HG02884 (cell line): ENCODE data around the gene ATP5ME.

Experiments used
- ATAC-seq: cut with Tn5 transposase; IDR thresholded peaks from one replicate; pipeline ENCODE4 v1.9.1; 2021; ENCODE audit warnings: mild to moderate bottlenecking, moderate library complexity; ENCODE audit not compliant: unreplicated experiment

Gene ATP5ME

DNA sequence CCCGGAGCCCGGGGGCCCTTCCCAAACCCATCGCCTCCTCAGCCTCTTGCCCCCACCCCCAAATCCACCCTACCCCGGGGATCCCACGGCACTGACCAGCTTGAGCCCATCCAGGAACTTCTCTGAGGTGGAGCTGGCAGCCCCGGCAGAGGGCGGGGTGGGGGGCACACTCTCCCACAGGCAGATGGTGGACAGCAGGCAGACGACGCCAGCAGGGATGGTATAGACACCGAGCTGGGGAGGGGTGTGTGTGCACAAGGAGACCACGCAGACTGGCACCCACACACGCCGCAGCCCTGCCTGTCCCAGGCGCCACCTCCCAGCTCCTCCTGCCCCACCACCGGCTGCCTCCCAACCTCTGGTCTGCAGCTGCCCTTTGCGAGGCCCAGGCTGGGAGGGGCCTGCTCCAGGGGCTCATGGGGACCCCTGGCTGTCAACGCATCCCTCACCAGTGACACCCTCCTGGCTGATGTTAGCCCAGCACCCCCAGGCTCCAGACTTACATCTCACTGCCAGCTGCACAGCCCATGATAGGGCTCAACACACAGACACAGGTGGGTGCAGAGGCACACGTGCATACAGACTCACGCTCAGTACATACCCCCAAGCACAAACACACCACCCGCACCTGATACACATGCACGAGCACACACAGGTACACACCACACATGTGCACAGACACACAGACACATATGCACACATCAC is 10.7 kb upstream of the ATP5ME start:
- ATAC-seq = no peak

DNA sequence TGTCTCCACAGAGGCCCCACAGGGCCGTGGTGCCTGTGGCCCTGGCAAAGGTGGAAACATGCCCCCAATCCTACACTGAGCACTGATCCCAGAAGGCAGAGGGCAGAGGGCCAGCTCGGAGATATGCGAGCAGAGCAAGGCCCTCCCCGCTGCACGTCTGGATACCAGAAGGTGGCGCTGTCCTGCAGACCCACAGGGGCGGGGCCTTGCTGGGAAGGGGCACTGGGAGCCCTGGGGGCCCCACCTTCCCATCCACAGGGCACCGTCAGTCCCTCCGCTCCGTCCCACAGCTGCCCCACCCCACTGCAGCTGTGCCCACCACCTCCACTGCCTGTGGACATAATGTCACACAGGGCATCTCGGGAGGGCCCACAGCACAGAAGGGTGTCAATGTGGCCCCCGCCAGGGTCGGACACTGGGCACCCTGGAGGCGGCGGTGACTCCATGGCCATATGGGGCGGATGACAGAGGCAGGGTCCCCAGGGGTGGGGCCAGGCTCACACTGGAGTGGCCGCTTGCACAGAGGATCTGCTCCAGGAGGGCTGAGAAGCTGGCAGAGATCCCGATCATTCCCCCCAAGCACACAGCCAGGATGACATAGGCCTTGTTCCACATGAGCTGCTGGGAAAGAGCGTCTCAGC is 10.0 kb upstream of the ATP5ME start:
- no peak for ATAC-seq

DNA sequence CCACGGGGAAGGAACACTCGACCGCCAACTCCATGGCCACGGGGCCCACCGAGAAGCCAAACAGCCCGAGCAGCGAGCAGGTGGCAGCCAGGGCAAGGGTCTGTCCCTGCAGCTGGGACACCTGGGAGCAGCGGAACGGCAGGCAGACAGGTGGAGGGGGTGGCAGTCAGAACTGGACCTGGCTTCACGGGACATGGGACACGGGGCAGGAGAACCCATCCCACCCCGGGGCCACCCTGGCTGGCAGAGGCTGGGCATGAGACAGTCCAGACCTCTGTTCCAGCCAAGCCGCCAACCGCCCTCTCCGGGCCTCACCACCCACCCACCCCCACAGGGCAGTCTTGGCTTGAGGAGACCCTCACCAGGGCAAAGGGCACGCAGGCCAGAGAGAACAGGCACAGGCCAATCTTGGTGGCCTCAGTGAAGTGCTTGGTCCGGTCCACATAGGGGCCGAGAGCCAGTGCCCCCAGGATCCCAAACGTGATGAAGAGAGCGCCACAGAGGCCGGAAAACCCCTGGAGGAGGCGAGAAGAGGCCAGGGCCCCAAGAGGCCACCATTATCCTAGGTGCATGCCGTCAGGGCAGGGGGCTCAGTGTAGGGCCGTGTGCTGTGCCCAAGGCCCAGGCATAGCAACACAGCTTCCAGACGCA is 9.3 kb upstream of the ATP5ME start:
- ATAC-seq = no peak

DNA sequence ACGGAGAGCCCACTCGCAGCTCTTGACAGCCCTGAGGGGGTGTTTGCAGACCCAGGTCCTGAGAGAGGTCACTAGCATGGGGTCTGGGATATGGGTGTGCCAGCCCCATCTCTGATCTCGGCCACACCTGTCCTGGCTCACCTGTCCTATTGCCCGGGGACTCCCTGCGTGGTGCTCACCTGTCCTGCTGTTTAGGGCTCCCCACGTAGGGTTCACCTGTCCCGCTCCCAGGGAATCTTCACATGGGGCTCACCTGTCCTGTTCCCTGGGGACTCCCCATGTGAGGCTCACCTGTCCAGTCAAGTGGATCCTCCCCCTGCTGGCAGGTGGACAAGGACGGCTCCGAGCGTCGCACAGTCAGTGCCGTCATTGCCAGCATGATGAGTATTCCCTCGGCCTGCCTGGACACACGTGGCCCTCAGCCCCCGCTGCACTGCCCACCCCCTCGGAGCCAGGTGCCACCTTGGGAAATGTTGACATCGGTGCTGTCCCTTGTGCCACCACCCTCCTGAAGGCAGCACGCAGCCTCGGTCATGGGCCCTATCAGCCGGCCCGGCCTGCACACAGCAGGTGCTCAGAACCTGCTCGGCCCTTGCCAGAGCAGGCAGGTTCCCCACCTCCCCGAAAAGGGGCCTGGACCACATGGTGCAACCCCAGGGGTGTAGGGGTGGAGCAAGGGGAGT is 8.6 kb upstream of the ATP5ME start:
- ATAC-seq = no peak

DNA sequence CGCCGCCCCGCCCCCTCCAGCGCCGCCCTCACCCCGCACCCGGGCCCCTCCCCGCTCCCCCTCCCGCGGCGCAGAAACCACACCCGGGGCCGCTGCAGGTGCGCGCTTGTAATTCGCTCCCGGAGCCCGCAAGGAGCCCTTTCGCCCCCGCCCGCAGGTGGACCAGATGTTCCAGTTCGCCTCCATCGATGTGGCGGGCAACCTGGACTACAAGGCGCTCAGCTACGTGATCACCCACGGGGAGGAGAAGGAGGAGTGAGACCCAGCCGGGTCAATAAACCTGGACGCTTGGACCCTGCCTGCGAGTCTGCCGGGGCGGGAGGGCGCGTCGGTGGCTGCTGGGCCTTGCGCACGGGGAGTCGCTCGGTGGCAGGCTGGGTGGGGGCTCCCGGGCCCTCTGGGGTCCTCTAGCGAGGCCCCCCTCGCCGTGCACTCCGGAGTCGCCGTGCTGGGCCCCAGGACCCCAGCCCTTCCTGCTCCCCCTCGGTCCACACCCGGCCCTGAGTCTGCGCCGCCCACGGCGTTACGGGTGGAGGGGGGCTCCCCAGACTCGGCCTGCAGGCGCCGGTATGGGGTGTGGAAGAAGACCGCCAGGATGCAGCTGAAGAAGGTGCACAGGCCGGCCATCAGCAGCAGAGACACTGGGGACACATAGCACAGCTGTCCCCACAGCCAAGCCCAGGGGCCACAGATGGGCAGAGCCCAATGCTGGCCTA is 7.8 kb upstream of the ATP5ME start:
- no peak for ATAC-seq

DNA sequence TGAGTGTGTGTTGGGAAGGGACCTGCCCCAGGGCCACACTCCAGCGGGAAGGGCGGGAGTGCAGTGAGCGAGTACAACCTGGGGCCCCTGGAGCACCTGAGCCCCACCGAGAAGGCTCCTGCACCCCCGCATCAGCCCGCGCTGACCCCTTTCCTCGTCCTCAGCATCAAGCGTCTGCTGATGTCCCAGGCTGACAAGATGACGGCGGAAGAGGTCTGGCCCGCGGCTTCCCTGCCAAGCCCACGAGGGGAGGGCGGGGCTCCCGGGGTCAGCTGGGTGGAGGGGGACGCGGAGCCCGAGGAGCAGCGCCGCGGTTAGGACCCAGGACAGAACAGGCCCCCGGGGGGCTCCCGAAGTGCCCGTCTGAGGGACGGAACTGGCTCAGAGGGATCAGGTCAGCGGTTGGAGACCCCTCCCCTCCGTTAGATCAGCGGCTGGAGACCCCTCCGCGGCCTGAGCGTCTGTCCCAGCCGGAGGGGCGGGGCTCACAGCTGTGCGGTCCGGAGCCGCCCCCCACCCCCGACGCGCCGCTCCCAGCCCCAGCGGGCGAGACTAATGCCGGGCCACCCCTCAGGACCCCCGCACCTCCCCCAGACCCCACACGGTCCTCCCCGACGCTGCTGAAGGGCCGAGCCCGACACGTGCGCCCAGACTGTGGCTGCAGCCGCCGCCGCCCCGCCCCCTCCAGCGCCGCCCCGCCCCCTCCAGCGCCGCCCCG is 7.0 kb upstream of the ATP5ME start:
- ATAC-seq = no peak

DNA sequence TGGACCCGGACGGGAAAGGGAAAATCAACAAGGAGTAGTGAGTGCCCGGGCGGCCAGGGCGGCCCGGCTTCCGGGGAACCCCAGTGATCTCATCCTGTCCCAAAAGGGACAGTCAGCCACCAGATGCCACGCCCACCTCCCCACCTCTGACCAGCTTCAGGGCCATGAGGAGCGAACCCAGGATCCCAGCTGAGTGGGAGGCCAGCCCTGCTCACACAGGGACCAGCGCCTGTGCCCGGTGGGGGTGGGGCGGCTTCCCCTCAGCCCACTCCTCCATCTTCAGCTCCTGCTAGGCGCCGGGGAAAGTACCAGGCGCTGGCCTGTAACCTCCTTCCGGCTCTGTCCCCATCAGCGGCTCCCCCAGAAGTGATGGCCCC is 6.5 kb upstream of the ATP5ME start:
- no peak for ATAC-seq

DNA sequence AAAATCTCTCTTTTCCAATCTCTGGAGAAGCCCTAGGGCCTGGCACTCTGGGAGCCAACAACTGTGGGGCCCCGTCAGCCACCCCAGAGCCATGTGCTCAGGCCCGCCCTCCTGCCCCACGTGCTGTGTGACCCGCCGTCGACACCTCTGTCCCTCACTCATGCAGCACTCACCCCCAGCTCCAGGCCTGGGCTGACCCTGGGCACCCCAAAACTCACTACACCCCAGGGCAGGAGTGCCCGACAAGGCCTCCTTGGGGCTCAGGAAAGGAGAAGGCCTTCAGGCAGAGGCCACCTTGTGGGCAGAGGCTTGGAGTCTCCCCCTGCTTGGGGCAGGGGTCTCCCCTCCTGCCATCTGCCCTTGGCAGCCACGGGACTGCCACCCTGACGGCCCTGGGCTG is 6.0 kb upstream of the ATP5ME start:
- ATAC-seq = no peak

DNA sequence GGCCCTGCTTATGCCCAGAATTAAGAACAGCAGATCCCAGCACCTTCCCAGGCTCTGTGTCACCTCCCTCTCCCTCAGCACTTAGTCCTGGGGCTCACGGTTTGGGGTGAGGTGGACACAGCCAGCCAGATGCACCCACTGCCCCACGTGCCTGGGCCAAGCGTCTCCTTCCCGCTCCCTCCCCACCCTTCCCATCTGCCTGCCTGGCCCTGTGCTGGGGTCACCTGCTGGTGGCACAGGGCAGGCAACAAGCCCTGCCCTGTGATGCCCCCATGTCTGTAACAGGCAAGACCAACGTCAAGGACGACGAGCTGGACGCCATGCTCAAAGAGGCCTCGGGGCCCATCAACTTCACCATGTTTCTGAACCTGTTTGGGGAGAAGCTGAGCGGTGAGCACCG is 5.6 kb upstream of the ATP5ME start:
- no peak for ATAC-seq

DNA sequence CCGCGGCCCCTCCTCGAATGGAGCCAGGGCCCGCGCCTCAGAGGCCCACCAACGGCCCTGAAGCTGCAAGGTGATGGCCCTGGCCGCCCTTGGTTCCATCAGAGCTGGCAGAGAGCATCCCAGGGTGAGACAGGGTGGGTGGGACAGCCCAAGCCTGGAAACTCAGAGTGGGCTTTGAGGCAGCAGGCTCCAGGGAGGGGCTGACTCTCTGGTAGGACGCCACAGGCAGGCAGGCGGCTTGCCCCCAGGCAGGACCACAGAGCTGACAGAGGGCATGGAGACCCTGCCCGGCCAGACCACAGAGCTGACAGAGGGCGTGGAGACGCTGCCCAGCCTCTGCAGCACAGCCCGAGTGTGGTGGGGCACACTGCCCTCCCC is 5.0 kb upstream of the ATP5ME start:
- no peak for ATAC-seq

DNA sequence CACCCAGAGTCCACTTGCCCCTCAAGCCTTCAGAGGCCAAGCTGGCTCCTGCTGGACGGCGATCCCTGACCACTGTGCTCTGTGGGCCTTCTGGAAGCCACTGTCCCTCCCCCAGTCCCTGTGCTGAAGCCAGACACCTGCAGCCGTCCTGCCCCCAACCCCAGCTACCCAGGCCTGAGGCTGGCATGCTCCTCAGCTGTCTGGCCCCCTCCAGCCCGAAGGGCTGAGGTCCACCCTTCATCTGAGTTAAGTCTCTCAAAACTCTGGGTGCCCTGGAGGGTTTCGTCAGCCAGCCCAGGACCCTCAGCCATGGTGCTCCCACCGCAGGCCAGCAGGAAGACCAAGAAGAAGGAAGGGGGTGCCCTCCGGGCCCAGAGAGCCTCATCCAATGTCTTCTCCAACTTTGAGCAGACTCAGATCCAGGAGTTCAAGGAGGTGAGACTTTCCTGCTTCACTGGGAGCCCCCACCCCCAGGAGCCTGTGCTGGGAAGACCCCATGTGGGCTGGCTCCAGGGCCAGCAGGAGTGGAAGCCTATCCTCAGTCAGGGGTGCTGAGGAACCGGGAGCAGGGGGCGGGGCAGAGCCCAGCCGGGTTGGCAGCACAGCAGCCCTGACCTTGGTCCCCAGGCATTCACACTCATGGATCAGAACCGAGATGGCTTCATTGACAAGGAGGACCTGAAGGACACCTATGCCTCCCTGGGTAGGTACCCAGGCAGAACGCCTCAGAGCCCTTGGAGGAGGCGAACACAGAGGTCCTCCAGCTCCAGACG is 4.4 kb upstream of the ATP5ME start:
- no peak for ATAC-seq

DNA sequence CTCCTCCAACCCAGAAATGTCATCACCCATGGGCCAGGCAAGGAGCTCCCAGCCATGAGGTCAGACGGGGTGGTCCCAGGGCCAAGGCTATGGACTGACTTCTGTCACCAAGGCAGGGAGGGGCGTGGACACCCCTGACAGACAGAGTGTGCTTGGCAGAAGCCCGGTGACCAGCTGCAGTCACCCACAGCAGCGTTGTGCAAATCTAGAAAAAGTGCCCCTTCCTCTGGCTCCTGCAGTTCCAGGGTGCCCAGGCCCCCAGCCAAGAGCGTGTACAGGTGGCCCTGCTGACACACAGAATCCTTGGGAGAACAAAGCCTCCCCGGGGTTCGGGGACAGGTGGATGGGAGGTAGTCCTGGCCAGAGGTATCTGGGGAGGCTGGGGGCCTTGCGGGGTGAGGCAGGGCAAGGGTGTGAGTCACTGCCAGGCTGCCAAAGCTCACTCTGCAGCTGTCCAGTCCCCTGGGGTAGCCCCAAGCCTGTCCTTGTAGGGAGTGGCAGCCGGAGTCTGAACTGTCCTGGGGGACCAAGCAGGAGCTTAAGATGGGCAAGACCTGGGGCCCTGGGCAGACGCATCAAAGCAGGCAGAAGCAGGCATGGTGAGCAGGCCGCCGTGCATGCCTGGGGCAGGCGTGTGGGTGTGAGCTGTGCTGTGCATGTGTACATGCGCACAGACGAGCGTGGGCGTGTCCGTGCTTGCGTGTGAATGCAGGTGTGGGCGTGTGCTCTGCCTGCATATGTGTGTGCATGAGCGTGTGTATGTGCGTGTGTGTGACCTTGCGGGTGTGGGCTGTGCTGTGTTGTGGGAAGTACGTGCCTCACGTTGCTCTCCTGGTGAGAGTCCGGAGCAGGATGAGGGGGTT is 3.6 kb upstream of the ATP5ME start:
- ATAC-seq = no peak

DNA sequence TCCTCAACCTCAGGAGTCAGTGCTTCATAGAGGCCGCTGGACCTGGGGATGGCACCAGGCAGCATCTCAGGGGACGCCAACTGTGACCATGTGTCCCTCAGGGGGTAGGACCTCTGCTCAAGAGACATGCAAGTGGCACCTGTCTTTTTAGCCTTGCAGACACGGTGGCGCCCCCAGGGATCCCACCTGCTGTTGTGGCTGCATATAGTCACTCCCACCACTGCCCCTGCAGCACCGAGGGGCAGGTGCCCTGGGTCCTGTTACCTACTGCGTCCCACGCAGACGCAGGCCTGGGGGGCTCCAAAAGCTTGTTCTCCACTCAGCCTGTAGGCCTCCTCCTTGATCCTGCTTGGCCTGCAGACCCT is 2.8 kb upstream of the ATP5ME start:
- ATAC-seq = no peak

DNA sequence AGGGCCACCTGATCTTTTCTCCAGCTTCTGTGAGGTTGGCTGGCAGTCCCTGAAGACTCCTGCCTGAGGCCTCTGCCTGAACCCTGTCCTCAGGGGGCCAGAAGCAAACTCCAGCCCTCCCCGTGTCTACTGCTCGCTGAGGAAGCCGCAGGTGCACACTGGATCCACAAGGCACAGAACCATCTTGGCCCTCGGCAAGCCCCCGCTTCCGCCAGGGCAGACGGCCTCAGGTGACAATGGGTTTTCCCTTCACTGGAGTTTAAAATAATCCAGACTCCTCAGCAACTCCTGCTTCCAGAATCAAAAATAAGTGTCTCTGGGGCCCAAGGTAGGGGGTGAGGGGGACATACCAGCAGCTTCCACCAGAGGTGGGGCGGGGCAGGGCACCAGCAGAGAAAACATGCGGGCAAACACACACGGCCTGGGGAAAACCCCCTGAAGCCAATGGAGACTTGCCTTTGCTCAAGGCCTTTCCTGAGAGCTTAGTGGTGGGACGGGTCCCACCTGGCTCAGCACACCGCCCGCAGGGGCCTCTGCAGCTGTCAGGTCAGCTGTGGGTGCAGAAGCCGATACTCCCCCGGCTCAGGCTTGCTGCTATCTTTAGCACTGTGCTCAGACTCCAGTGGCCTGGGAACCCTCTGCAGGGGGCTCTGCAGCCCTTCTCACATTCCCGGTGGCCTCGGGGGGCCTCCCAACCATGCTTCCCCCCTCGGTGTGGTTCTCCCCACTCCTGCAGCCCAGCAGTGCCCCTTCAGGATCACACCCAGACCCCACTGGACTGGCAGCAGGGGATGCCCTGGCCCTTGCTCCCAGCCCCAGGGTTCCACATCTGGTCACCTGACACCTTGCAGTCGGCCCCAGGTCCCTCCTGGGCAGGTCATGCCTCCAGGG is 2.1 kb upstream of the ATP5ME start:
- no peak for ATAC-seq

DNA sequence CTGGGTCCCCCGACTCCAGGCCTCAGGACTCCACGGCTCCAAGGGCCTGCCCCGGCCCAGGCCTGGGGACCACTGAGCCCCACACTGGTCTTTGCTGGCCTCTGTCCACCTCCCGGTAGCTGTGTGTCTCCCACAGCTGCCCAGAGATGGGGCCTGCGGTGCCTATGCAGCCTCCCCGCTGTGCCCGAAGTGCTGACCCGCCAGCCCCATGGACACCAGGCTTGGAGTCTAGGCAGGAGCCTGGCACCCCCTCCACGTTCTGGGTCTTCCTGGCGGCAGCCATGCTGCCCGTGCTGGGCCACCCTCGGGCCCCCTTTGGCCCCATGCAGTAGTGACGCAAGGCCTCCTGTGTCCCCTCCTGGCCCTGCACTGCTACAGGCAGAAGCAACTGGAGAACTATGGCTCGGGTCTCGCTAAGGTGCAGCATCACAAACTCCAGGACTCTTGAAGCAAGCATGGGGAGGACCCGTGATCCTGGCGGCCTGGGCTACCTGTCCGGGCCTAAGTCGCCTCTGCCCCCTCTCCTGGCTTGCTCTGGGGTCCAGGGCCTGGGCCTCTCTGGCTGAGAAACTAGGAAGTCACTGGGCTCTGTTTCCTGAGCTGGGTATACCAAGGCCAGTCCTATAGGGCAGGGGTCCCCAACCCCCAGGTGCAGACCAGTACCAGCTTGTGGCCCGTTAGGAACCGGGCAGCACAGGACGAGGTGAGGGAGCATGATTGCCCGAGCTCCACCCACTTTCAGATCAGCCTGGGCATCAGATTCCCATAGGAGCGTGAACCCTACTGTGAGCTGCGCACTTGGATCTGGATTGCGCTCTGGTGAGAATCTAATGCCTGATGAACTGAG is 1.2 kb upstream of the ATP5ME start:
- ATAC-seq = no peak

DNA sequence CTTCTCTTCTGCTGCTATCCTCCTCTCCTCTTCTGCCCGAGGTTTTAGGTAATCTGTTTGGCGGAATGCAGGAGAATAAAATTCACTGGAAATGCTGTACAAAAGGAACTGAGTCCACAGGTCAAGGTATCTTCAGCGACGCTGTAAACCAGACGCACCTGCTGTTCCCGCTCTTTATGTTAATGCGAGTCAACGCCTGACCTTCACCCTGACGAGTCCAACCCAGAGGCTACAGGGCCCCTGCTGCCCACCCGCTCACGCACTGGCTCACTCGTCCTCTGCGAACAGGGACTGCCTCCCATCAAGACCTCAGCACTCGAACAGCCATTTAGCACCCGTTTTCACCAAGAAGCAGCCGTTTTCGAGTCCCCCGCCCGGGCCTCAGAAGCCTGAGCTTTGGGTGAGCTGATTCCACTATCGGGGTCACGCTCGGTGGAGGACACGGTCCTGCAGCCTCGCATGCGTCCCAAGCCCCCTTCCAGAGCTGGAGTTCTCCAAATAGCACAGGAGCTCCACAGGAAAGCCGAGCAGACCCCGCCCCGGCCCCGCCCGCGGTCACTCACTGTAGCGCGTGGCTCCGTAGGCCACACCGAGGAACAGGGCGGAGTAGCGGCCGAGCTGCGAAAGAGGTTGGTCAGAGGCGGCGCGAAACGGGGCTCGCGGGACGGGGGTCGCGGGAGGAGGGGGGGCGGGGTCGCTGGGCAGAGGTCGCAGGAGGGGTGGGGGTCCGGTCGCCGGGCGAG is 556 bp downstream of the ATP5ME start:
- ATAC-seq = no peak
